Measurements from ENCODE around the gene KLF5. TPM values are rescaled to one million over a fixed set of nuclear protein-coding genes. Genes with fewer than 3 reads are reported as not detected.

Gene KLF5
- total RNA-seq, 2 donors from 2014 or later = 334 to 424 TPM

DNA sequence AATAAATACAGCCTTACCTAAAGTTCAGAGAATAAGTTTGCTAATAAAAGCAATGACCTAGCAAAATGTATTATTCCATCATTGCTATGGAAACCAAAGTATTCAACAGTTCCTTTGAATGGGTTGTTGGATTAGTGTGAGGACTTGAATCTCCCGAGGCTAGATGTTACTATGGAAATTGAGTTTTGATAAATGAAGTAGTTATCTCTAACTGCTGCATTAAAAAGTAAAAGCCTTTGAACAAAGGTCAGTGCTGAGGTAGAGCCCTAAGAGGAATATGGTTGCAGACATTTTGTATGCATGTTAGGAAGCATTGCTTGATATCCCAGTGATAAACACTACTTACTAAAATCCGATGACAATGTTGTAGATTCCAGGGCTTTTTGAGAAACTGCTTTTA lies 6.2 kb downstream of the KLF5 start:
- no peaks in the 10 kb centered on the region for H3K9me3 ChIP-seq
- H3K27me3 ChIP-seq = no peaks in the 10 kb centered on the region
- no peak for DNase-seq
- H3K9ac ChIP-seq (ENCODE audit: low read depth in 2 of 2, low read length in 2 of 2) = peak overlapping the region in 1 of 2 donors; percentile 99
- H3K4me3 ChIP-seq = peak overlapping the region; percentile 77
- intact Hi-C loops (cut with DNase I) = no loop called here
- no peaks in the 10 kb centered on the region for H3K36me3 ChIP-seq
- TF ChIP-seq, protein P1, sequence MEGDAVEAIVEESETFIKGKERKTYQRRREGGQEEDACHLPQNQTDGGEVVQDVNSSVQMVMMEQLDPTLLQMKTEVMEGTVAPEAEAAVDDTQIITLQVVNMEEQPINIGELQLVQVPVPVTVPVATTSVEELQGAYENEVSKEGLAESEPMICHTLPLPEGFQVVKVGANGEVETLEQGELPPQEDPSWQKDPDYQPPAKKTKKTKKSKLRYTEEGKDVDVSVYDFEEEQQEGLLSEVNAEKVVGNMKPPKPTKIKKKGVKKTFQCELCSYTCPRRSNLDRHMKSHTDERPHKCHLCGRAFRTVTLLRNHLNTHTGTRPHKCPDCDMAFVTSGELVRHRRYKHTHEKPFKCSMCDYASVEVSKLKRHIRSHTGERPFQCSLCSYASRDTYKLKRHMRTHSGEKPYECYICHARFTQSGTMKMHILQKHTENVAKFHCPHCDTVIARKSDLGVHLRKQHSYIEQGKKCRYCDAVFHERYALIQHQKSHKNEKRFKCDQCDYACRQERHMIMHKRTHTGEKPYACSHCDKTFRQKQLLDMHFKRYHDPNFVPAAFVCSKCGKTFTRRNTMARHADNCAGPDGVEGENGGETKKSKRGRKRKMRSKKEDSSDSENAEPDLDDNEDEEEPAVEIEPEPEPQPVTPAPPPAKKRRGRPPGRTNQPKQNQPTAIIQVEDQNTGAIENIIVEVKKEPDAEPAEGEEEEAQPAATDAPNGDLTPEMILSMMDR (IDR thresholded peaks at IDR 0.05) = no peak
- H3K4me1 ChIP-seq = no peaks in the 10 kb centered on the region
- peak overlapping the region; percentile 72 for H3K27ac ChIP-seq

DNA sequence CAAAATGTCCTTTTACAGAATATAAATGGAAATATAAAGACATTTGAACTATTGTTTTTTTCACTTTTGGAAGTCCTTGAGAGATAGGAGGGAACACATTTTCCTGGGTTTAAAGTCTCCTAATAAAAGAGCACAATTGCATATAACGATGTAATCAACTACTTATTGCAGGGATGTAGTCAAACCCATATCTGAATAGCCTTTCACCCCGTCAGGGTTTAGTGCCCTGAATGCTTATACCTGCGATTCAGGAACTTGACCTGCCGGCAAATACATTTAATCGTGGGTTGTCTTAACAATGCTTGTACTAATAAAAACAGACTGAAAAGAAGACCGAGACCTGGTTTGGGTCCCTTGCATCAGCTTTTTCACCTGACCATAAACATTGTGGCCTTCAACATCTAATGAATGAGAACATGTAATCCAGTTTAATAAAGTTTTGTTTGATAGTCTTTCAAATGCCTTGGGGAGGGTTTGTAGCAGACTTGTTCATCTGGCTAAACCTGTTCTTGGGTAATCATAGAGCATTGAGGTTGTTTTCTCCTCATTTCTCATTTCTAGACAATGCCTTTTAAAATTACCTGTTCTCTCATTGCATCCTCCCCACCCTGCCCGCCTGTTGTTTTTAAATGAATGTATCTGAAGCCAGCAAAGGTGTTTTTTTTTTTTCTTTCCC lies 7.0 kb downstream of the KLF5 start:
- TF ChIP-seq, protein P1 (IDR thresholded peaks at IDR 0.05) = no peak
- peak overlapping the region in 1 of 2 donors; percentile 99 for H3K9ac ChIP-seq (ENCODE audit: low read depth in 2 of 2, low read length in 2 of 2)
- DNase-seq = peak; percentile 66
- H3K4me1 ChIP-seq = no peaks in the 10 kb centered on the region
- no peaks in the 10 kb centered on the region for H3K27me3 ChIP-seq
- peak overlapping the region; percentile 72 for H3K27ac ChIP-seq
- intact Hi-C loops (cut with DNase I) = no loop called here
- peak overlapping the region; percentile 77 for H3K4me3 ChIP-seq
- no peaks in the 10 kb centered on the region for H3K9me3 ChIP-seq
- H3K36me3 ChIP-seq = no peaks in the 10 kb centered on the region

DNA sequence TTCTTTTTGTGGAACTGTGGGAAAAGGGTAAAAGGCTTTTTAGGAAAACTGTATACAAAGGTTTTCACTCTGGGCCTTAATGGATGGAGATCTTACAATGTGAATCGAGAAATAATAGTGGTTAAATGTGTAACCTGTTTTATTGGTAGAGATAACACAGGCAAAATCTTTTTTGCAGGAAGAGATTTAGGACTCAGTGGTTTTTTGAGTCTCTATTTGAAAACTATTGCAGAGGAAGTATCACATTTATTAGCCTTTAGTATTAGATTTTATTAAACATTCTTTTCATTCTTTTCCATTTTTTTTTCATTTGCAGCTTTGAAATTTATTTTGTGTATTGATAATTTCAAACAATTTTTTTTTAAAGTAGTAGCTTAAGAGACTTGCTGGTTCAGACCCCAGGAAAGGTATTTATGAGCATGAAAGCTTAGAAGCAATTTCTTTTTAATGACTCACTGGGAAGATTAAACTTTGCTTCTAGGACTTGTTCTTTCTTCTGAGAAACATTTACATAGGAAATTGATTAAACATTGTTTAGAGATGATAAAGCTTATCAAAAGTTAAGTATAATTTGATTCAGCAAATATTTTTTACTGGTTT lies 10.5 kb downstream of the KLF5 start:
- no peak for DNase-seq
- Histone ChIP-seq H3K4me1 (peaks cover 5% of the 10 kb centered on the region), H3K36me3 (no peaks in the 10 kb centered on the region), H3K27ac (peak overlapping the region; percentile 72), H3K4me3 (no peak overlapping the region), H3K9me3 (no peaks in the 10 kb centered on the region), H3K9ac (ENCODE audit: low read depth in 2 of 2, low read length in 2 of 2) (no peak overlapping the region), H3K27me3 (no peaks in the 10 kb centered on the region)
- TF ChIP-seq, protein P1 (IDR thresholded peaks at IDR 0.05) = no peak
- intact Hi-C loops (cut with DNase I) = no loop called here

DNA sequence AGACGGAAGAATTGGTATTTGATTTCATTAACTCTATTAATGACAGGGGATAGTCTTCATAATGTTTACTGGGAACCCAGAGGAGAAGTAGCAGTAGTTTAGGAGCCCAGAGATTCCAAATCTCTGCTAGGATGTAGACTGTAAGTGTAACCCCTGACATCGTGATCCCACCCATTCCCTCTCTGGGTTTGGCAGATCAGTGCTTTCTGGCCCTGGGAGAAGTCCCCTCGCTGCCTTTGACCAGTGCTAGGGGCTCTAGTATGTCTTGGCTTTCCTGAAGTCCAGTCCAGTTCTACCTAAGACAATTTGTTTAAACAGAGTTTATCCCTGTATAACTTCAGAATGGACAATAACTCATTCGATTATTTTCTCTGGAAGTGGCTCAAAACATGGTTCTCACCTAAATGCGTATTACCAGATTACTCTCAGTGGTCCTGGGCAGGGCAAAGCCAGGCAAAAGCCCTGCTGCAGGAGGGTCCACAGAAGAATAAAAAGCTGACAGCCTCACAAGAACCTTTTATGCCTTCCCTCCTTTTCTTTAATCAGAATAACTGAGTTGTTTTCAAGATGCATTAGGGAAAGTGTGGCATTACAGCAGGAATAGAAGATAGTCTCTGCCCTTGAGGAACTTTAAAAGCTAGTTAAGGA lies 11.8 kb downstream of the KLF5 start:
- Histone ChIP-seq H3K4me3 (no peak overlapping the region), H3K27ac (peak overlapping the region; percentile 72), H3K36me3 (no peaks in the 10 kb centered on the region), H3K4me1 (peaks cover 5% of the 10 kb centered on the region), H3K9me3 (no peaks in the 10 kb centered on the region), H3K9ac (ENCODE audit: low read depth in 2 of 2, low read length in 2 of 2) (peak overlapping the region in 1 of 2 donors; percentile 72), H3K27me3 (no peaks in the 10 kb centered on the region)
- TF ChIP-seq, protein P1 (IDR thresholded peaks at IDR 0.05) = no peak
- DNase-seq = peak; percentile 27
- intact Hi-C loops (cut with DNase I) = no loop called here

DNA sequence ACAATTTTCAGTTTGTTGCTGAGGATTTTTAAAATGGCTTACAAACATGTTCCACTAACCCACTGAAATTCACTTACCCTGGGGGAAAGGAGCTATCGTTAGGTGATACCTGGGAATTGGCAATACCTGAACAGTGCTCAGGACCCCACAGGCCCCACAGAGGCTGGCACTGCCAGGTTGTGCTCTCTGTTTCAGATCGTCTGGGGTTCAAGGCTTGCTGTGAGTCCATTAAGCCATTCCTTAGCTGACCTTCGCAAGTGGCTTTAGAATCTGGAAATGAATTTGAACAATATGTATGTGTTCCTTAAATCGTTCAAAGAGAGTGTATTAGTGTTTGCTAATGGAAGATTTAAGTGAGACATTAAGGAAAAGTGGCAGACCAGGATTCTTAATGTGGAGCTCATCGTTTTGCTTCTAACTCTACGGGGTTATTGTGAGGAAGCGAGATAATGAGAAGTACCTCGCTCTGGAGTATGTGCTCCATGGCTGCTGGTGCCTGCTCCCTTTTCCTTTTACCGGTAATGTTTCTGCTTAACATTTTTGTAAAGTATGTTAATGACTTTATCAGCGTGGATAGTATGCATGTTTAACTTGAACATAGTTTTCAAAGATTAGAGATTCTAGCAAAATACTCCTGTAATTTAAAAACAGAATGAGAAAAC lies 13.6 kb downstream of the KLF5 start:
- H3K4me1 ChIP-seq = peaks cover 5% of the 10 kb centered on the region
- H3K4me3 ChIP-seq = no peak overlapping the region
- H3K27me3 ChIP-seq = no peaks in the 10 kb centered on the region
- H3K27ac ChIP-seq = peak overlapping the region; percentile 72
- peak overlapping the region; percentile 17 to 72 for H3K9ac ChIP-seq (ENCODE audit: low read depth in 2 of 2, low read length in 2 of 2)
- H3K36me3 ChIP-seq = no peaks in the 10 kb centered on the region
- no peaks in the 10 kb centered on the region for H3K9me3 ChIP-seq
- intact Hi-C loops (cut with DNase I) = no loop called here
- TF ChIP-seq, protein P1 (IDR thresholded peaks at IDR 0.05) = no peak
- peak; percentile 33 for DNase-seq
